ENCODE data around the gene NDUFS7. TPM values are rescaled to one million over a fixed set of nuclear protein-coding genes. Genes with fewer than 3 reads are reported as not detected.

Gene NDUFS7
- total RNA-seq, 1 donor from 2014 or later: 15.4 TPM

DNA sequence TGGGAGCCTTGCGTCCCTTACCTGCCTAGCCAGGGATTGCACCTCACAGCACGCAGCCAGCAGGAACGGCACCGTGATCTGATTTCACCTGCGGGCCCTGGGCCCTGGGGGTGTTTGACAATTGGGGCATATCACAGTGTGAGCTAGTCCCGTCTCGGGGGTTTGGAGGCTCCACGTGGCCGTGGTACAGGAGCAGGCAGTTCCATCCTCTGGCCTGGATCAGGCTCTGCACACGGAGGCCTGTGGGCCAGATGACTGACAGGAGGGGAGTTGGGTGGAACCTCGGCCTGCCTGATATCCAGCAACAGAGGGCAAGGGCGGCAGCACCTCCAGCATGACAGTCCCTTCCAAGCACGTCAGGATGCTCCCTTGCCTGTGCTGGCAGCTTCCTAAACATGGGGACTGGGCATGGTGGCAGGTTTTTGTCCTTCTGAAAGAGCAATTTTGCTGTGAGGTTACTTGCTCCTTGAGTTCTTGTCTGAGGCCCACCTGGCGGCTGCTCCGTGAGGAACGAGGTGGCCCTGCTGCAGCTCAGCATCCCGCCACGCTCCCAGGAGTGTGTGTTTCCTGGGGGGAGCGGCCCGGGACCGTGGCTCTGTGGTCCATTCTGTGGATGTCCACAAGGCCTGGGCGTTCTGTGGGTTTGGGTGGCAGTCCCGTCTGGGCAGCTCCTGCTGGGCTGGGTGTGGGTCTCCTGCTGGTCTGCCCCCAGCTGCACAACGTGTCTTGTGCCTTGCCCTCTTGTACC, 48.2 kb downstream of the NDUFS7 start:
- Mint-ChIP-seq H3K27ac (no peak overlapping the region), H3K9me3 (no peaks in the 10 kb centered on the region), H3K27me3 (ENCODE audit: insufficient read depth, low read depth) (peaks cover 5% of the 10 kb centered on the region), H3K4me1 (peaks cover 14% of the 10 kb centered on the region), H3K4me3 (no peak overlapping the region), H3K36me3 (peaks cover 10% of the 10 kb centered on the region)
- DNase-seq (ENCODE audit: low spot score): no peak
- Histone ChIP-seq H3K4me2 (no peak overlapping the region), H3K4me3 (no peak overlapping the region), H3K27ac (no peak overlapping the region), H3K79me2 (ENCODE audit: low read depth) (peaks cover 3% of the 10 kb centered on the region), H3K9ac (no peak overlapping the region), H3K36me3 (no peaks in the 10 kb centered on the region), H3K27me3 (no peaks in the 10 kb centered on the region), H3K9me3 (ENCODE audit: low read depth) (no peaks in the 10 kb centered on the region), H4K20me1 (ENCODE audit: low read depth) (peaks cover 69% of the 10 kb centered on the region), H3K4me1 (no peaks in the 10 kb centered on the region), H2AFZ (replicated peaks) (no peak overlapping the region), H3F3A (ENCODE audit: low read depth) (peaks cover 22% of the 10 kb centered on the region)
- TF ChIP-seq EZH2phosphoT487 (IDR thresholded peaks at IDR 0.05): no peak
- TF ChIP-seq, protein P1, sequence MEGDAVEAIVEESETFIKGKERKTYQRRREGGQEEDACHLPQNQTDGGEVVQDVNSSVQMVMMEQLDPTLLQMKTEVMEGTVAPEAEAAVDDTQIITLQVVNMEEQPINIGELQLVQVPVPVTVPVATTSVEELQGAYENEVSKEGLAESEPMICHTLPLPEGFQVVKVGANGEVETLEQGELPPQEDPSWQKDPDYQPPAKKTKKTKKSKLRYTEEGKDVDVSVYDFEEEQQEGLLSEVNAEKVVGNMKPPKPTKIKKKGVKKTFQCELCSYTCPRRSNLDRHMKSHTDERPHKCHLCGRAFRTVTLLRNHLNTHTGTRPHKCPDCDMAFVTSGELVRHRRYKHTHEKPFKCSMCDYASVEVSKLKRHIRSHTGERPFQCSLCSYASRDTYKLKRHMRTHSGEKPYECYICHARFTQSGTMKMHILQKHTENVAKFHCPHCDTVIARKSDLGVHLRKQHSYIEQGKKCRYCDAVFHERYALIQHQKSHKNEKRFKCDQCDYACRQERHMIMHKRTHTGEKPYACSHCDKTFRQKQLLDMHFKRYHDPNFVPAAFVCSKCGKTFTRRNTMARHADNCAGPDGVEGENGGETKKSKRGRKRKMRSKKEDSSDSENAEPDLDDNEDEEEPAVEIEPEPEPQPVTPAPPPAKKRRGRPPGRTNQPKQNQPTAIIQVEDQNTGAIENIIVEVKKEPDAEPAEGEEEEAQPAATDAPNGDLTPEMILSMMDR (IDR thresholded peaks at IDR 0.05): no peak
- TF ChIP-seq EZH2 (IDR thresholded peaks at IDR 0.05): no peak

DNA sequence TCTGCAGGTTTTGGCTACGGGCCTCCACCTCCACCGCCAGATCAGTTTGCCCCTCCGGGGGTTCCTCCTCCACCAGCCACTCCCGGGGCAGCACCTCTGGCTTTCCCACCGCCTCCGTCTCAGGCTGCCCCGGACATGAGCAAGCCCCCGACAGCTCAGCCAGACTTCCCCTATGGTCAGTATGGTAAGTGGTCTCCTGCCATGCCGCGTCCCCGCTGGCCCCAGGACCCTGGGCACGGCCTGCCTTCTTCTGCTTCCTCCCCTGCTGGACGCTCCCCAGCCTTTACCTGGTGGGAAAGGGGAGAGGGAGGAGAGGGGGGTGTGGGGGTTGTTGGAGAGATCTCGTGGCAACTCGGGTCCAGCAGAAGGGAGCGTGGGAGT, 48.8 kb downstream of the NDUFS7 start:
- Histone ChIP-seq H3K9ac (no peak overlapping the region), H3K27me3 (no peaks in the 10 kb centered on the region), H4K20me1 (ENCODE audit: low read depth) (peaks cover 63% of the 10 kb centered on the region), H3K27ac (no peak overlapping the region), H3K4me1 (no peaks in the 10 kb centered on the region), H3K4me2 (no peak overlapping the region), H3K79me2 (ENCODE audit: low read depth) (no peaks in the 10 kb centered on the region), H3K9me3 (ENCODE audit: low read depth) (no peaks in the 10 kb centered on the region), H3F3A (ENCODE audit: low read depth) (peaks cover 28% of the 10 kb centered on the region), H3K36me3 (no peaks in the 10 kb centered on the region), H3K4me3 (no peak overlapping the region), H2AFZ (replicated peaks) (no peak overlapping the region)
- Mint-ChIP-seq H3K27me3 (ENCODE audit: insufficient read depth, low read depth) (peaks cover 5% of the 10 kb centered on the region), H3K27ac (no peak overlapping the region), H3K36me3 (peaks cover 10% of the 10 kb centered on the region), H3K9me3 (no peaks in the 10 kb centered on the region), H3K4me3 (no peak overlapping the region), H3K4me1 (peaks cover 11% of the 10 kb centered on the region)
- no peak for DNase-seq (ENCODE audit: low spot score)
- TF ChIP-seq, protein P1 (IDR thresholded peaks at IDR 0.05): no peak
- TF ChIP-seq EZH2phosphoT487 (IDR thresholded peaks at IDR 0.05) (no peak), EZH2 (IDR thresholded peaks at IDR 0.05) (no peak)

DNA sequence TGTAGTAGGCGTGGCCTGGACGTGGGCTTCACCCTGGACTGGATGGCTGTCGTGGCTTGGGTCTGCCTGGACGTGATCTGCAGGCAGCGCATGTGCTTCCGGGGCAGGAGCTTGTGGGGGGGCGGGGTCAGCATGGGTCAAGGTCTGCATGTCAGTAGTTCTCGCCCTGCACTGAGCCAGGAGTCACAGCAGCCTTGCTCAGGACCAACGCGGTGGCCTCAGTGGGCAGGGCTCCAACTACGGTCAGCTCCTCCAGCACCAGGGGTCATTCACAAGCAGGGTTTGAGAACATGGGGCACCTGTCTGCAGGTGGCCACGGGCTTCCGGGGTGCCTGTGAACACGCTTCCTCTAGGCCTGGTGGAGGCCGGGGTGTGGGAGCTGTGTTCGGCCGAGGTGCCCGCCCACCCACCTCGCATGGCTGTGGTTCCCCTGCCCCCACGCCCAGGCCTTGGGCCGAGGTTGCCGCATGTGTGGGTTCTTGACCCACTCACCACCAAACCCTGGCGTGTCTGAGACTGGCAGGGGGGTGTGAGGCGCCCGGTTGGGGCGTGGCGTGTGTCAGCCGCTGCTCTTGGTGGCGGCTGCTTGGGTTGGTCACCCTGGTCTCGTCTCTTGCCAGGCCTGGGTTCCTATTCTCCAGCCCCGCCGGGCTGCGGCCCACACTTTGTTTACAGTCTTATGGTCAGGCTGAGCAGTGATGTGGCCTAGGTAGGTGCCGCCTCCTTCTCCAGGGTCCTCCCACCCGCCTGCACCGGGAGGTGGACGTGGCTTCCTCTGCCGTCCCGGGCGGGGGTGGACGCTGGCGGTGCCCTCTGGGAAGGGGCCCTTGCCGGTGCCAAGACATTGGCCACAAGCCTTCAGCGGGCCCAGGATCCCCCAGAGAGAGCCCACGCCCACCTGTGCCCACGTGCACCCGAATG, 49.7 kb downstream of the NDUFS7 start:
- H3K9me3 ChIP-seq (ENCODE audit: low read depth): no peaks in the 10 kb centered on the region
- peaks cover 2% of the 10 kb centered on the region for H3K79me2 ChIP-seq (ENCODE audit: low read depth)
- peaks cover 55% of the 10 kb centered on the region for H4K20me1 ChIP-seq (ENCODE audit: low read depth)
- H3K27ac Mint-ChIP-seq: no peak overlapping the region
- no peak for DNase-seq (ENCODE audit: low spot score)
- no peaks in the 10 kb centered on the region for H3K4me1 ChIP-seq
- H3K27ac ChIP-seq: no peak overlapping the region
- H2AFZ ChIP-seq (replicated peaks): no peak overlapping the region
- no peak overlapping the region for H3K9ac ChIP-seq
- H3K4me2 ChIP-seq: no peak overlapping the region
- peaks cover 33% of the 10 kb centered on the region for H3F3A ChIP-seq (ENCODE audit: low read depth)
- H3K4me3 Mint-ChIP-seq: no peak overlapping the region
- H3K36me3 ChIP-seq: no peaks in the 10 kb centered on the region
- no peaks in the 10 kb centered on the region for H3K9me3 Mint-ChIP-seq
- no peak overlapping the region for H3K4me3 ChIP-seq
- H3K27me3 Mint-ChIP-seq (ENCODE audit: insufficient read depth, low read depth): peaks cover 5% of the 10 kb centered on the region
- peaks cover 8% of the 10 kb centered on the region for H3K4me1 Mint-ChIP-seq
- TF ChIP-seq, protein P1 (IDR thresholded peaks at IDR 0.05): no peak
- TF ChIP-seq EZH2phosphoT487 (IDR thresholded peaks at IDR 0.05): no peak
- no peak for TF ChIP-seq EZH2 (IDR thresholded peaks at IDR 0.05)
- no peaks in the 10 kb centered on the region for H3K27me3 ChIP-seq
- H3K36me3 Mint-ChIP-seq: peaks cover 10% of the 10 kb centered on the region

Measured in neural progenitor cell (in vitro differentiated cells).